Renal cortex interstitium (tissue), 11 donors: ENCODE measurements around the gene SFT2D3. TPM values are rescaled to one million over a fixed set of nuclear protein-coding genes. Genes with fewer than 3 reads are reported as not detected.
A peak's percentile ranks its signal among the peaks of the same experiment; 100 is the strongest.
"Not testable (repeated sequence)": the region's sequence is repeated elsewhere in the genome, so short reads cannot be mapped to it uniquely, and the experiment has no call there.

Experiments
- DNase-seq, 11 donors: peaks; one replicate each; pipeline ENCODE4 v3.0.0-alpha.2; 2013; ENCODE audit warnings: low read depth in 9 of 11, low spot score in 4 of 11; ENCODE audit errors: extremely low read depth in 1 of 11
- polyA plus RNA-seq, 3 donors: library from polyadenylated mRNA; unstranded; fragments of 120-200 nt; gene quantifications; one replicate each; pipeline ENCODE4 v1.2.1, GENCODE V29; 2013; ENCODE audit not compliant: insufficient read length in 3 of 3

Gene SFT2D3
- polyA plus RNA-seq, 3 donors, result not detected

DNA sequence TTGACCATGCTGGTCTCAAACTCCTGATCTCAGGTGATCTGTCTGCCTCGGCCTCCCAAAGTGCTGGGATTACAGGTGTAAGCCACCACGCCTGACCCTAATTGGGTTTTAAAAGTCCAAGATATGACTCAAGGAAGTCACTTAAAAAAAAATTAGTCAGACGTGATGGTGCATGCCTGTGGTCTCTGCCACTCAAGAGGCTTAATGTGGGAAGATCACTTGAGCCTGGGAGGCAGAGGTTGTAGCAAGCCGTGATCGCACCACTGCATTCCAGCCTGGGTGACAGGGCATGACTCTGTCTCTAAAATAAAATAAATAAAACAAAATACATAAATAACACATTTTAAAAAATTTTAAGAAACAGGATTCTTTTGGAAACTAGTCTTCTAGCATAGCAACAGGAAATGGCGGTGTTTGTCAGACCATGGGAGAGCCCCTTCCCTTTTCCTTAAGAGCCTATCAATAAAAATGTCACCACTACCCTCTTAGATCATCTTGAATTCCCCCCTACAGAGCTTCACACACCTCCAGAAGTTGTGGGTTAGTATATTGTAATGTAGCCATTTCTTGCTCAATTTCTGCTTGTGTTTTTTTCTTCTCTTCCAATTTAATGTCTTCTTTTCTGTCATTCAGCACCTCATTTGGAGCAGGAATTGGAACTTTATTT lies 20.1 kb downstream of the SFT2D3 start:
- no peak for DNase-seq

DNA sequence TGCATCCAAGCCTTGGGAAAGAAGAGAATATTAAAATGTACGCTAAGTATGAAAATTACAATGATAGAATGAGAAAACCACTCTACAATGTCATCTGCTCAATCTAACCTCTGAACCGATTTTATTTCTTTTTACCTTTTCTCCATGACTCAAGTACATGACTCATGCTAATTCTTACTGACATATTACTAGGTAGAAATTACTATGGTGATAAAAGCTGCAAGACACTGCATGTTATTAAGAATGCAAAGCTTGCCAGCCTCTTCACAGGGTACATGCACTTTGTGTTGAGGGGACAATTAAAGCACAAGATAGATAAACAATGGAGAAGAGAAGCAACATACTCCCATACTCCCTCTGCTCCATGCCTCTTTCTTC lies 20.7 kb downstream of the SFT2D3 start:
- no peak for DNase-seq

DNA sequence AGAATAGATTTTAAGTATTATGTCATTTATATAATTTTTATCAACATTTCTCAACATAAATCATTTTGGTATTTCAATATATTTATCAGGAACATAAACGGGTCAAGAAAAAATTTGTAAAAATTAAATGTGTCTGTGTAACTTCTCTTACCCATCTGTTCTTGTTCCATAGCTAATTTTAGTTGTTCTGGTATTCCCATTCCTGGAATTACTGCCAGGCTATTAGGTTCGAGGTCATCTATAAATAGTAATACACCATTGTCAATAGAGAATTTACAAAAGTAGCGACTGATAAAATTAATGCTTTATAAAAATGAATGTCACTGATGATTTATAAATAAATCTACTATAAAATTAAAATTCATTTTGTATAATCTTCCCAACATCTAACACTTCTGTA lies 21.5 kb downstream of the SFT2D3 start:
- no peak for DNase-seq

DNA sequence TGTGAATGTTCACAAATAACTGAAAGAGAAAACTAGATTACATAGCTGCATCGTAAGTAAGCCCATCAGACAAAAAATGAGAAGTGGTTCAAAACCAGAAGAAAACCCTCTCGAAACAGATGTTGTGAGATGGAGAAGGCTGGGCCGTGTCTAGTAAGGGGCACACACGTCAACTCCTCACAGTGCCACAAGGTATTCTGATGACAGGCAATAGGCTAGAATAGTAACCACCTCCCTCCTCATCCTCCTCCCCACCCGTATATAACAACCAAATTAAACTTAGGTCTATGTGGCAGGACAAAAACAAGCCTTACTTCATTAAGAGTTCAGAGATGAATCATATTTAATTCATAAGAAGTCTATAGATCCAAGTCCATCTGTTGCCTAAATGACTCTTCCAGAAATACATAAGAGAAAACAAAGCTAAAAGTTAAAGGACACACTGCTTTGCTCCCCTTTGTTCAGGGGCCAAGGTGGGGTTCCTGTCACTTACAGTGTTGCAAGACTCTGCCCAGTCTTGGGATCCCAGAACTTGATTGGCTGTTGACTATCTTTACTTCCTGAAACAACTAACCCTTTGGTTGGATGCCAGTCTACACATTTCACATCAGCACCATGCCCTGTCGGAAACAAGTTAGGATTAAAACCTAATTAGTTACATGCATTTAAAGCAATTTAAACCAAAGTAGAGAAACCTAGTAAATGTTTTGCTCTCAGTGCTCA lies 25.0 kb downstream of the SFT2D3 start:
- no peak for DNase-seq

DNA sequence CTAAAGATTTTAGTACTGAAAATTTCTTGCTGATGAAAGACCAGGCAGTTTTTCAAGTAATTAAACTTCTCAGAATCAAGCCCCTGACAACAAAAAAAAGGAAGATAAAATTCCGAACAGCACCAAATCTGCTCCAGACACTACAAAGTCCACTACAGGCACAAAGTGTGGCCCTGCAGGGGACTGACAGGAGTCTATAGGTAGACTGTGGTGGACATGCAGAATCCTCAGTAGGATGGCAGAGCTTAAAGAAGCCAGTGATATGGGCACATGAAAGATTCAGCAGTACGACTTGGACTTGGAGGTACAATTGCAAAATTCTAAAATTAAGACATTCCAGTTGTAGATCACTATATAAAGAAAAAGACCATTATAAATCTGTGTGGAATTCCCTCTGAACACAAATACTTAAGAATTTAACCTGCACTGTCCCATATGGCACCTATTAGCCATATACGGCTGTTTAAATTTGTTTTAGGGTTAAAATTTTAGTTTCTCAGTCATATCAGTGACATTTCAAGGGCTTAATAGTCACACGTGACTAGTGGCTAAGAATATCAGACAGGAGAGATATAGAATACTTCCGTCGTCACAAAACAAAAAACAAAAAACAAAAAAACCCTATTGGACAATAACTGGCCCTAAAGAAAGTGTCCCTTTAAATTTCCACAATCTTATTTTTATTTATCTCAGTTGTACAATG lies 32.0 kb downstream of the SFT2D3 start:
- DNase-seq, result no peak

DNA sequence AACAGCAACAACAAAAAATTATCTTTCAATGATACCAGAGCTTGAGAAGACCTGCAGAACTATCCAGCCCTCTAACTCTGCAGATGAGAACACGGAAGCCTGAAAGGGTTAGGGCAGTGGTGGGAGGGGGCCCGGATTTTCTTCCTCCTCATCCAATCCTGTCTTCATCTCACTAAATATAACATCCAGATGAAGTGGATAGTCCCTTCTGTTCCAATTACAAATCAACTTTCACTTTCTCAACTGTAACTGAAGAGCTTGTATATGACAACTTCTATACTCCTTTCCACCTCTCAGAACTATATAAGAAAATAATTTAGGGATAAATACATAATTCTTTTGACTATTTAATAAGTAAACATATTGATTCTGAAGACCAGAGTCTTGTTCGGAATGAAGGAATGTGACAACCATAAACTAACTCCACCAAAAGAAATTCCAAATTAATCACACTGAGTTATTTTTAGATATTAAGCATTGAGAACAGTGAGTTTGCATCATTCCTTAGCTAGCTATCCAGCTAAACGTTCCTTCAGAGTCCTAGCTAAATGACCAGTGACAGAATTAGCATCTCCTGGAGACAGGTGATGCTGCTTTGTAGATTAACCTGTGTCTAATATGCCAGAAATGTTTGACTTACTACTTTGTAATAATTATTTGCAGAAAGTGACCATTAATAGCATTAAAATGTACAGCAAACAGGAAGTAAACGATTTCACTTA lies 32.7 kb downstream of the SFT2D3 start:
- no peak for DNase-seq

DNA sequence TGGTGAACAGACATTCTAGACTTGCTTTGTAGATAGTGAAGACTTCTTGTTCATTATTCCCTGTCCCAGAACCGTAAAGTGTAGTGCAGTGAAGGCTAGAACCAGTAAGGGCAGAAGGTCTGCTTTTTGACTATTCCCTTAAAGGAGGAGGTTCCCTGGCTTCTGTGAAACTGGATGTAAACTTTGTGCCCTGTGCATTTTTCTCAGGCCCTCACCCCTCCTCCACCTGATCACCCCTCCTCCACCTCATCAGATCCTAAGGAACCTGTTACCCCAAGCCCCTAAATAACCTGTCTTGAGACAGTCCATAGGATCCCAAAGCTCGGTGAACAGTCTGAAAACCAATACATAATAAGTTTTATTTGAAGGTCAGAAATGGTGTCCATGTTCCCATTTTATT lies 33.7 kb downstream of the SFT2D3 start:
- DNase-seq, result peak in 2 of 11 donors; percentile 20 to 25

DNA sequence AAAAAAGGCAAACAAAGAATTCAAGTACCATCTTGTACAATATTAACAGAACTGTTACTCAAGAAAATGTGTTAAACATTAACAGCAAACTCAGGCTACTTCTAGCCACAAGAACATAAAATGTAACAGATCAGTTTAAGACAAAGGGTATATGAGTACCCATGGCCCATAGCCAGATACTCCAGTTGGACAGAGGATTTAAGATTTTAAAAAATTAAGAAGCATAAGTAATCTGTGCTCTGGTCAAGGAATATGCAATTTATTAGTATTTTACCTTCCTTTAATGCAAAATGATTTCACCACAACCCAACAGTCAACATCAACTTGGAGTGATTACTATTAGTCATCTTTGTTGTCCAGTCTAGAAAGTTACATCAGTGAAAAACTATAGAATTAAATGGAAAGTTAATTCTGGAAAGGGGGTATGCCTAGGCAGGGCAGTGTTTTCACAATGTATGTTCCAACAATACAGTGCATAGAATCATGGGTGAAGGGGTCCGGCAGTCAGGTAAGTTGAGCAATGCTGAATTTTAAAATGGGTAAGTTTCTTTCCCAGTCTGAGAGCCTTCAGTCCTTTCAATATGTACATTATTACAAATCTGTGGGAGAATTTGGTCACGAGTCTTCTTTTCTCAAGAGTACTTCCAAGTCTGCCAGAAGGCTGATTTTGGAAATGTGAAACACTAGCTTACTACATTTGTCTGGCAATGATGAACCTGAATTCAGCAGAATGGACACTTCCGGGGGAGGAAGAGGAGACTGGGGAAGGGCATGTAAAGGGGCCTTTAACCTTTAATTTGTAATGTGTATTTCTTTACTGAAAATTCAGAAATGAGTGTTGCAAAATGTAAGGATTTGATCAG lies 34.5 kb downstream of the SFT2D3 start:
- DNase-seq, result peak in 2 of 11 donors; percentile 17 to 33

DNA sequence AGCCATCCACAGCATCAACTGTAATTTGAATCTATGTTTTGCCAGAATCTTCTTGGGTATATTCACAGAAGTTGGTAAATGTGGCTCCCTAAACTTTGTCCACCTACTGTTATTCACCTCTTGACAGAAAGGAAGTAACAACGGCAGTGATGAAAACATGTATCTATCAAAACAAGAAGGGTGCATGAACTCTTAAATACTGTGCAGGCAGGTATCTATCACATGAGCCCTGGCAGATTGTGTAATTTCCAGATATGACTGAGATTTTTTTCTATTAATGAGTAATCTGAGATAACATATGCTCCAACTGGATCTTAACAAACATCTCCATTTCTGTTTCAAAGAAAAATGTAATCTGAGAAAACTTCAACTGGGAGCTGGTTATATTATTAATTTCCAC lies 36.6 kb downstream of the SFT2D3 start:
- no peak for DNase-seq

DNA sequence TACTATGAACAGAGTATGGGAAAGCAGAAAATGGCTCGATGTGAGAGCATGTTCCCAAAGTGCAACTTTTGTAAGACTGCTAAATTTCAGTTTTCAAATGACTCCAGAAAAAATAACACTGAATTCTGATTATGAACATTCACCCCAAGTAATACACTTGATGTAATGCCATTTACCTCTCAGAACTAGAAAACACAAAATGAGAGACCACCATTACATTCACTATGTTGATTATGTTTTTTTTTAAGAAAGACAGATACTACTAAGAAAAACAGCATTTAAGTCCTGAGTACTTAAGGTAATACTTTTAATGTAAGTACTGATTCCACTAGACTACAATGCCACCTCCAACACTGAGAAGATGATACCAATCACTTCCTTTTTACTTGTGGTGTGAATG lies 38.5 kb downstream of the SFT2D3 start:
- no peak for DNase-seq

DNA sequence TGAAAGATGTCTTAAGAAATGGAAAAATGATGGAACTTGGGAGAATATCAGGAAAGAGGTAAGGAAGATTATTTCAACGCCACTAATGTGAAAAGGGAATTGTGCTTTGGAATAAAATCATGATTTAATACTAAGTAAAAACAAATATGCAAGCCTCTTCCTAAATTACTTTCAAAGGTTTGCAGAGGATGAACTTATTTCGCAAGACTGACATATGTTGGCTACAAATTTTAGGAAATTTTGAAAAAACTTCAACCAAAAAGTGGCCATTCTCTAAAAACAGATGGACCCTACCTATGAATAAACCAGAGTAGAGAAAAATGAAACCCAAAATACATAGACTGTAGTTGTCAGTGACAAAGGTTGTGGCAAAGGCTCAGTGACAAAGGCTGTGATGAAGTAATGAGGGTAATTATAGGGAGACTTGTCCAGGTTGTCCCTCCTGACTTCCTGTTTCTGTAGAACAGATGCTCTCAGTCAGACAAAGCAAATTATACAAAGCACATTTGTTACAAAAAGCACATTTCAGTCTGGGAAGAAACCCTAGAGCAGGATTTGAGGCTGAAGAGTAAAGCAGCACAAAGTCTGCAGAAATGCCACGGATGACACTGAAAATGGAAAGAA lies 39.5 kb downstream of the SFT2D3 start:
- DNase-seq, result no peak

DNA sequence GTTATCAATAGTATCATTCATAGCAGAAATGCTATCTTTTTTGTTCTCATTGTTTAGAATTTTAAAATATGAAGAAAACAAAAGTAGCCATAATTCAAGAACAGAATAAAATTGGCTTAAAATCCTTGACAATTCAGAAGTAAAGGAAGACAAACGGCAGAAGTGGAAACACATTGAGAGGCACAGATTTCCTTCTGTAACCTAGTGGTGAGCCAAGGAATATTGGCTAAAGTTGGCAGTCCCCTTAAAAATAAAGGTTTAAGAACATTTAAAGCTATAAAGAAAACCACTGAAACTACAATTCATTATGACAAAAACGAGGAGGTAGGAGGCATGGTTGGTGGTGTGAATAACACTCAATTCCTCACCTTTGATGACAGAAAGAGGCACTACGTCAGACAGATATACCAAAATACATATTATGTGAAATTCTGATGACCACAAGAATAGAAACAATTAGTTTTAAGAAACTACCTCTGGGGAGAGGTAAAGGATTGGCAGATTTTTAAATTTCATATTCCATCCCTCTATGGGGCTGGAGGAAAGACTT lies 42.3 kb downstream of the SFT2D3 start:
- no peak for DNase-seq

DNA sequence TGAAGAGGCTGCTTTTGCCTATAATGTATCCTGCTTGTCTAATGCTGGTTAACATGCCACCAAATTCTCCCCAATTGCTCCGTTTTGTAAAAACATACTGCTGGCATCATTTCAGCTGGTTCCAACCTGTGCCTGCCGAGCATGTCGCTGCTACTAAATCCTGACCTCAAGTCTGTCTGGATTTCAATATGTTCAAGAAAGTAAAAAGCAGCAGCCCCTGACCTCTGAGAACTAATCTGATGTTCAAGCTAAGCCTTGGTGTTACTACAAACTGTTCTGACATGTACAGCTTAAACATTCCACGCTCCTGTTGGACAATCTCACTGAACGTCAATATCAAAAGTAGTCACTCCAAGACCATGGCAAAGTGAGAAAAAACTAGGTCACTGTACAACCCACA lies 46.3 kb downstream of the SFT2D3 start:
- no peak for DNase-seq

DNA sequence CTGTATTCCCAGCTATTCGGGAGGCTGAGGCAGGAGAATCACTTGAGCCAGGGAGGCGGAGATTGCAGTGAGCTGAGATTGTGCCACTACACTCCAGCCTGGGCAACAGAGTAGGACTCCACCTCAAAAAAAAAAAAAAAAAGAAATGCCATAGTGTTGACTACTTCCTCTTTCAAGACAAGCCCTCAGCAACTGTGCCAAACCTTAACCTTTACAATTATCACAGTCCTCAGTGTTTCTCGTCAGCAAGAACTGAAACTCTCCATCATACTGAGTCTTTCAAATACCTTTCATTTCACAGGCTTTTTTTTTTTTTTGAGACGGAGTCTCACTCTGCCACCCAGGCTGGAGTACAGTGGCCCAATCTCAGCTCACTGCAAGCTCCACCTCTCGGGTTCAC lies 48.2 kb downstream of the SFT2D3 start:
- not testable (repeated sequence) for DNase-seq

DNA sequence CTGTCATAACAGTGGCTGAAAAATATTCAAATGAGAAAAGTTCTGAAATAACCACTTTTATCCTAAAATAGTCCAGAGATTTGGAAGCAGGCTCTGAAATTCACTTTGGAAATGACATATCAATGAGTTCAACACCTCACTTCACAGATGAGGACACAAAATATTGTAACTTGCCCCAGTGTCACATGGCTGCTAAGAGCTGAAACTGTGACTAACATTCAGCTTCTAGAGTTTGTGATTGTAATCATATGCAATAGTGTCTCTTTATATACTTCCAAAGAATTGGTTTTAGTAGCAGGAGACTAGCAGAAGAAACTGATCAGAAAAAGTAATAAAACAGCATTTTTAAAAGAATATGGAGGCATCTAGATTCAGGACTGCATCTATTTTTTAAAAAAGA lies 52.1 kb downstream of the SFT2D3 start:
- no peak for DNase-seq

DNA sequence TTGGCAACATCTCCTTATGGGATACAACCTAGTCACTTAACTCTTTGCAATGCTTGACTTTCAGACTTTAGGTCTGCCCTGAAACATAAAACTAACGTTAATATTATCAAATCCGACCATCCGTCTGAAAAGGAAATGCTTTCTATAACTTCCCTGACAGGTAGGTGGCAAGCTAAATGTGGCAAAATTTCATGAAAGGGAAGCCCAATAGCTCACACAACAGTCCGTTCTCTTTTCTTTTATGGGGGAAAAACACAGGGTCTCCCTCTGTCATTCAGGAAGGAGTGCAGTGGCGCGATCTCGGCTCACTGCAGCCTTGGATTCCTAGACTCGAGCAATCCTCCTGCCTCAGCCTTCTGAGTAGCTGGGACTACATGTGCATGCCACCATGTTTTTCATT lies 52.9 kb downstream of the SFT2D3 start:
- DNase-seq, result no peak
